LHCN-M2 (cell line): ENCODE measurements around the gene RGL4. TPM values are rescaled to one million over a fixed set of nuclear protein-coding genes. Genes with fewer than 3 reads are reported as not detected.
A peak's percentile ranks its signal among the peaks of the same experiment; 100 is the strongest.

ENCODE experiments used
- DNase-seq: peaks from one replicate; pipeline ENCODE4 v3.0.0-alpha.2; 2012; ENCODE audit warnings: low read depth
- total RNA-seq: library from RNA; depleted of rRNA; stranded (reverse); fragments of >200 nt; gene quantifications from 2 replicates; pipeline ENCODE4 v1.2.3, GENCODE V29; 2014

RGL4 gene
- total RNA-seq, 1 experiment from 2014 or later = not detected

DNA sequence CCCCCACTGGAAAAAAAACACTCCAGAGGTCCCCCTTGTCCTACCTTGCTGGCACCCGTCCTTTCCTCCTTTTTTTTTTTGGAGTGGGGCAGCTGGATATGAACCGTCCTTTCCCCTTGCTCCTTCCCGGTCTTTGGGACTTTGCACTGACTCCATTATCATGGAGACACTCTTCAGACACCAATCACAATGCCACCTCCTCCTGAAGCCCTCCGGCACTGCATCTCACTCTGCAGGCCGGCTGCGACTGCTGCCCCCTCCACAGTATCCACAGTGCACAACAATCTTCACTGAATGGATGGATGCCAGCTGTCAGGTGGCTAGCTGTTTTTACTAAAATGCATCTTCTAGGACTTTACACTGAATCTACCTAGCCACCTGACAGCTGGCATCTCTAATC, 12.7 kb upstream of the RGL4 start:
- DNase-seq = no peak

- no peak for DNase-seq
Observed at GRCh38 chr22:23681026-23681809, 9.6 kb upstream of the RGL4 start.

DNA sequence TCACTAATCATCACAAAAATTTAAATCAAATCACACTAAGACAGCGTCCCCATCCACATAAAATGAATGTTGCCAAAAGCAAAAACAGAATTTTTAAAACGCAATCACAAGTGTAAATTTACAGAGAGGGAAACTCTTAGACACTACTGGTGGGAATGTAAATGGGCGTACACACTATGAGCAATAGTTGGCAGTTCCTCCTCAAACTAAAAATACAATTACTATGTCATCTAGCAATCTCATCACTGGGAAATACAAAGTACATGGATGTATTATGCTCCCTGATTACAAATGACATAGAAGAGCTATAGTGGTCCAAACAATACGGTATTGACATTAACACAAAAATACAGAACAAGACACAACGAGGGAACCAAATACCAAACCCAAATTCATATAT, 8.7 kb upstream of the RGL4 start:
- DNase-seq = no peak

GRCh38 chr22:23682827-23683355, 7.9 kb upstream of the RGL4 start:
- no peak for DNase-seq

DNA sequence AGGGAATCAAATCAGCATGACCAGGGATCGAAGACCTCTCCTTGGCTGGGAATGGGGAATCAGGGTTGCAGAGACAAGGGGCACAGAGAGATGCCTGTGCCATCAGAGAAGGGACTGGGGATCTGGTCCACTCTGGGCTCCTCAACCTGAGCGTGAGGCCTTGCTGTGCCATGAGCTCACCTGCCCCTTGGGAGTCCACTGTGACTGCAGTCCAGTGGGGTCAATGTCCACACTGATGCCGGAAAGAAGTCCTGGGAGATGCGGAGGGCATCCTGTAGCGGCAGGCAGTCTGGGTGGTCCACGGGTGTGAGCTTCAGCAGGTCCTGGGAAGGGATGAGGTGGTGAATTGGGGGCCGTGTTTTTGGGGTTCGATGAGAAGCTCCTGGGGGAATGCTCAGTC, 7.3 kb upstream of the RGL4 start:
- DNase-seq = no peak

DNA sequence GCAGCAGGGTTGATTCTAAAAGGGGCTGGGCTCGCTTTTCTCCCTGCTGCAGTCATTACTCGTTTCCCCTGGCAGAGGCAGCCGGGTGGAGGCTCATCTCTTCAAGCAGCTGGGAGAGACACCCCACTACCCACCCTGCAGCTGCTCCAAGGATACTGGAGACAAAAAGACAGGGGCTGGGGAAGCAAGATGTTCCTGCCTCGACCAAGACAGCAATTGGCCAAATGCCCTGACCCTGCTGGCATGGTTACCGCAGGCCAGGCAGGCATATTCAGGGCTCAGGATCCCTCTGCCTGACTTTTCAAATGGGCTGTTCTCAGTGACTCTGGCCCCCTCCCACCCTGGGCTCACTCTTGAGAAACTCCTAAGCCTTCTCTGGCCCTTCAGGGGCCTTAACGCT, 6.8 kb upstream of the RGL4 start:
- DNase-seq = peak; percentile 38

- peak; percentile 30 for DNase-seq
Observed at GRCh38 chr22:23684561-23685031, 6.2 kb upstream of the RGL4 start.

DNA sequence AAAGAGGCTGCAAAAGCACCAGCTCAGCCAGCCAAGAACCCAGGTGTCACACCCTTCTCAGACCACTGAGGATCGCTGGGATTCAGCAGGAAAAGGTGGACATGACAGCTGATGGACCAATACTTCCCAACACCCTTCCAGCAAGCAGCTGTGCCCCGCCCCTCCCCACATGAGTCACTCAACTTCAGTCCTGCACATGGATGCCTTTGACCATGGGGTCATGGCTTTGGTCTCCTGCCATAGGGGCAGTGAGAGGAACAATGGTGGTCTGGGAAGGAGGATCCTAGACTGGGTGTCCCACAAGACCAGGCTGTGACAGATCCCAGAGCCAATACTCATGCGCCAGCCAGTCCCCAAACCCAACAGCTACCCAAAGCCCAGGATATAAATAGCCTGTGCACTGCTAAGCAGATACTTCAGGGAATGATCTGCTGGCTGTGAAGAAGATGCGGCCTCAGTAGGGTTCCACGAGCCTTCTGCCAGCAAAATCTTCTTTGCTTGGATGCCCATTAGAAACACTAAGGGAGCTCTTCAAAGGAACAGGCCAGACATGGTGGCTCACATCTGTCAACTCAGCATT, 5.5 kb upstream of the RGL4 start:
- peak; percentile 74 for DNase-seq

DNA sequence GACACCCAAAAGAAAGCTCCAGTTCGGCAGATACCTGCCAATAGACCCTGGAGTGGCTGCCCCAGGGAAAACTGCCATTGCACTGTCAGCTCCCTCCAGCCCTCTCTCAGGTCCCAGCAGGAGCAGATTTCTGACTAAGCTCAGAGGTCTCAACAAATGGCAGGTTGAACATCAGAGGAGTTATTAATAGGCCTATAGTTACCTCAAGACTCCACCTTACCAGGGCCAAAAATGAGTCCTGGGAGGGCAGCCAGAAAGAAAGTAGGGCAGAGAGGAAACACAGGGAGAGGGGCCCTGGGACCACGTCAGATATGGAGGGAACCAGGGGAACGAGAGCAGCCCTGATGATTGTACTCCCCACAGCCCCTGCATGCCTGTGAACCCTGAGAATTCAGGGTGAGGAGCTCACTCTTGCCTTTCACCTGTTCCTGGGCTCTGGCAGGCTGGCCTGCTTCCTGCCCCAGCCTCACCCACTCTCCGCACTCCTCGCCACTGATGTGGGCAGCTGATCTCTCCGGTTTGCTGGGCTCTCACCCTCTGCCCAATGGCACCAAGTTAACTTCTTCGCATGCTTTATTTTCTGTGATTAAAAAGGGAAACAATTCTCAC, 4.3 kb upstream of the RGL4 start:
- DNase-seq = no peak

- DNase-seq = no peak
Observed at GRCh38 chr22:23688121-23688520, 2.7 kb upstream of the RGL4 start.

GRCh38 chr22:23688571-23688970, 2.2 kb upstream of the RGL4 start:
- no peak for DNase-seq

- no peak for DNase-seq
Observed at GRCh38 chr22:23689414-23689813, 1.4 kb upstream of the RGL4 start.

DNA sequence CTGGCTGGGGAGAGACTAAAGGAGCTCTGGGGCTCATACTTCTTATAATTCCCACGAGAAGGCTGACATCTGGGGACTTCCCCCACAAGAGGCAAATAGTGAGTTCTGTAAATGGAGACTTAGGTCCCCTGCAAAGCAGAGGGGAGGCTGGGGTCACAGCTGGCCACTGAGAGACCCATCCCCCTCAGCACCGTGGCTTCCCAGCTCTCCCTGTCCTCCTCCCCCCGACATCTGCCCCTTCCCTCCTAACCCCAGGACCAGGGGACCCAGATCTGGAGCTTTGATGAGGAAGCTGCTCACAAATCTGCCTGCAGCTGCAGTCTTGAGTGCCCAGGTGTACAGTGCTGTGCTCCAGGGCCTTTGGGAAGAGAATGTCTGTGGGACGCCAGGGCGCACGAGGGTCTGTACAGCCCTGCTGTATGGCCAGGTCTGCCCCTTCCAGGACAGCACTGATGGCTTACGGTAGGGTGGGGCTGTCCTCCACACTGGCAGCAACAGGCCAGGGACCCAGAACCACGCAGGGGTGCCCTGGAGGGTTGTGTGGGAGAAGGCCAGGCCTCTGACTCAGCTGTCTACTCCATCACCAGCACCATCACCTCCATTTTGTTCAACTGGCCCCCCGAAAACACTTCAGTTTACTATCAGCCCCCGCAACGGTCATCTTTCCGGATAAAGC, 1.1 kb downstream of the RGL4 start:
- no peak for DNase-seq

DNA sequence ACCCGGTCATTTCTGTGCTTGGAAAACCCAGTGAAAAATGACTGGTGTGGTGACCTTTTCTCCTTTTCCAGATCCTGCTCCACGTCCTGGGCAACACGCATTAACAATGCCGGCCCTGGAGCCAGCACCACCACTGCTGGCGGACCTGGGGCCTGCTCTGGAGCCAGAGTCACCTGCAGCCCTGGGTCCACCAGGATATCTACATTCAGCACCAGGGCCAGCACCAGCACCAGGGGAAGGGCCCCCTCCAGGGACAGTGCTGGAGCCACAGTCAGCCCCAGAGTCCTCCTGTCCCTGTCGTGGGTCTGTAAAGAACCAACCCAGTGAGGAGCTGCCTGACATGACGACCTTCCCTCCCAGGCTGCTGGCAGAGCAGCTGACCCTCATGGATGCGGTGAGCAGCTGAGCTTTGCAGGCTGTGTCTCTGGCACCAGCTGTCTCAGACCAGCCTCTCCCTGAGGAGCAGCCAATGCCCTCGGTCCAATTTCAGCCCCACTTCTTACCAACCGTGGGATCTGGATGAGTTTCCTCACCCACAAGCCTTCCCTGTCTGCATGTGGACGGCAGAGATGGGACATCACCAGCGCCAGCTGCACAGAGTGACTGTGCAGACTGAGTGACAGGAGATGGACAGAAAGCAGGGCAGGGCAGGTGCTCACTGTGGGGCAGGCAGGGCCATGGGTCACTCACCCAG, 1.9 kb downstream of the RGL4 start:
- peak; percentile 73 for DNase-seq

DNA sequence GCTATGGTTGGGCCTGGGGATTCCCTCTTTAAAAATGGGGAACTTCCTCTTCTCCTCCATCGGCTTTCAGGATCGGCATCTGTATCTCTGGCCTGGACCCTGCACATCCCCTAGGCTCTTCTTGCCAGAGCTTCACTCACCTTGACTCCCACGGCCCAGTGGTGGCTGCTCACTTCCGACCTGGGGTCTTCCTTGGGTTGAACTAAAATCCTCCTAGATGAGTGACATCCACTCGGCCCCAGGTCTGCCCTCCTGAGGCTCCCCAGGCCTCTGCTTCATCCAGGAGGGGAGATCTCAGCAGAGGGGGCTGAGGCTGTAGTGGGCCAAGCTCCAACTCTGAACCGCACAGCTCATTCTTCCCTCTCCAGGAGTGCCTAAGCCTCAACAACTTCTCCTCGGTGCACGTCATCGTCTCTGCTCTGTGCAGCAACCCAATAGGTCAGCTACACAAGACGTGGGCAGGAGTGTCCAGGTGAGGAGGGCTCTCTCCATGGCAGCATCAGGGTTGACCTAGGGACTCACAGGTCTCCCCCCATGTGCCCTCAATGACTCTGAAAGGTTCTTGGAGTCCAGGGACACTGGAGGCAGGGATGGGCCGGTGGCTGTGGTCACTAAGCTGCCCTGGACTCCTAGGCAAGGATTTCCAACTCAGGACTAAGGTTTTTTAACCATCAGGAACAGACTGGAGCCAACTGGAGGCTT, 3.3 kb downstream of the RGL4 start:
- DNase-seq = no peak

DNA sequence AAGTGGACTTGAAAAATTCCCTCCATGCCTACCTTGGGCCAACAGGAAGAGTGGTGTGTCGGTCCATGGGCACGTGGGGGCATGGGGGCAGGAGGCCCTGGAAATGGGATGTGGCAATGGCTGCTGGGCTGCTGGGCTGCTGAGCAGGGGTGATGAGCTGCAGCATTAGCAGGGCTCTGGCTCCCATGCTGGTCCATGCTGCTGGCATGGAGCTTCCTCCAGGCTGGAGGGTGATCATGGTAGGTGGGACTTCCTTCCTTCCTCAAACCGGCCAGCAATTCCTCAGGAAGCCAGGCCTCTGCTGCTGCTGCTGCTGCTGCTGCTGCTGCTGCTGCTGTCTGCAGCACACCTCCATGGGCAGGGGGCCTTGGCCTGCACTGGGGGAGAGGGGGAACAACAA, 4.3 kb downstream of the RGL4 start:
- no peak for DNase-seq

GRCh38 chr22:23695571-23696325, 4.9 kb downstream of the RGL4 start:
- DNase-seq = no peak

GRCh38 chr22:23696326-23696851, 5.6 kb downstream of the RGL4 start:
- no peak for DNase-seq

GRCh38 chr22:23697031-23697970, 6.5 kb downstream of the RGL4 start:
- no peak for DNase-seq
